Measurements from ENCODE around the gene ZNHIT2. TPM values are rescaled to one million over a fixed set of nuclear protein-coding genes. Genes with fewer than 3 reads are reported as not detected.

ZNHIT2 gene
- total and polyA plus RNA-seq, 3 donors from 2014 or later: 47.3 to 119 (median 64.2) TPM

- H3K27me3 ChIP-seq: no peaks in the 10 kb centered on the region
- H3K4me3 ChIP-seq: no peak overlapping the region
- H3K27ac ChIP-seq: no peak overlapping the region
- no peak for TF ChIP-seq CTCF (IDR thresholded peaks at IDR 0.05)
- TF ChIP-seq POLR2A (IDR thresholded peaks at IDR 0.05): no peak
- H3K36me3 ChIP-seq (ENCODE audit: low read depth, missing control alignments): no peaks in the 10 kb centered on the region
- 81 to 87% methylated on average over 10 to 13 of the region's 13 CpGs for WGBS, 2 donors
- H3K9me3 ChIP-seq: no peaks in the 10 kb centered on the region
- peaks cover 15% of the 10 kb centered on the region for H3K4me1 ChIP-seq
- intact Hi-C loops (cut with DNase I; ENCODE audit: low total_unique reads): no loop called here
- no peak for DNase-seq
Observed at GRCh38 chr11:65129649-65130441, 12.3 kb upstream of the ZNHIT2 start.

GRCh38 chr11:65128182-65129145 is 11.0 kb upstream of the ZNHIT2 start:
- no peak for DNase-seq
- no peak for TF ChIP-seq POLR2A (IDR thresholded peaks at IDR 0.05)
- no peak for TF ChIP-seq CTCF (IDR thresholded peaks at IDR 0.05)
- 77 to 87% methylated on average over 14 to 15 of the region's 15 CpGs for WGBS, 2 donors
- intact Hi-C loops (cut with DNase I; ENCODE audit: low total_unique reads): no loop called here
- no peak overlapping the region for H3K27ac ChIP-seq
- H3K4me1 ChIP-seq: peaks cover 13% of the 10 kb centered on the region
- H3K9me3 ChIP-seq: no peaks in the 10 kb centered on the region
- no peaks in the 10 kb centered on the region for H3K27me3 ChIP-seq
- H3K4me3 ChIP-seq: no peak overlapping the region
- no peaks in the 10 kb centered on the region for H3K36me3 ChIP-seq (ENCODE audit: low read depth, missing control alignments)

GRCh38 chr11:65127473-65128181 is 10.1 kb upstream of the ZNHIT2 start:
- Histone ChIP-seq H3K27me3 (no peaks in the 10 kb centered on the region), H3K4me1 (peaks cover 9% of the 10 kb centered on the region), H3K36me3 (ENCODE audit: low read depth, missing control alignments) (no peaks in the 10 kb centered on the region), H3K27ac (no peak overlapping the region), H3K9me3 (no peaks in the 10 kb centered on the region), H3K4me3 (no peak overlapping the region)
- DNase-seq: no peak
- intact Hi-C loops (cut with DNase I; ENCODE audit: low total_unique reads): no loop called here
- TF ChIP-seq CTCF (IDR thresholded peaks at IDR 0.05): no peak
- TF ChIP-seq POLR2A (IDR thresholded peaks at IDR 0.05): no peak
- WGBS, 2 donors: 79 to 82% methylated on average over 12 of the region's 12 CpGs

- Histone ChIP-seq H3K9me3 (no peaks in the 10 kb centered on the region), H3K27ac (no peak overlapping the region), H3K27me3 (no peaks in the 10 kb centered on the region), H3K36me3 (ENCODE audit: low read depth, missing control alignments) (no peaks in the 10 kb centered on the region), H3K4me3 (no peak overlapping the region), H3K4me1 (peaks cover 5% of the 10 kb centered on the region)
- TF ChIP-seq POLR2A (IDR thresholded peaks at IDR 0.05): no peak
- TF ChIP-seq CTCF (IDR thresholded peaks at IDR 0.05): no peak
- intact Hi-C loops (cut with DNase I; ENCODE audit: low total_unique reads): no loop called here
- 83 to 85% methylated on average over 2 to 6 of the region's 6 CpGs for WGBS, 2 donors
- DNase-seq: no peak
Observed at GRCh38 chr11:65126624-65127274, 9.2 kb upstream of the ZNHIT2 start.
